Breast epithelium (tissue), 4 donors: ENCODE data around the gene GPR141. TPM values are rescaled to one million over a fixed set of nuclear protein-coding genes. Genes with fewer than 3 reads are reported as not detected.

ENCODE experiments used
- DNase-seq, 2 donors: peaks; one replicate each; pipeline ENCODE4 v3.0.0-alpha.2; 2019; ENCODE audit warnings: low spot score in 2 of 2
- H3K27ac ChIP-seq, 2 donors: fragments of 200-600 bp; sonication (generic) in 1 of 2; one replicate each; pipeline ENCODE4 v1.5.1; 2016 to 2019; ENCODE audit warnings: mild to moderate bottlenecking in 1 of 2
- H3K27me3 ChIP-seq, 2 donors: fragments of 200-600 bp; sonication (generic) in 1 of 2; one replicate each; pipeline versions ENCODE4 v1.5.1 to v1.6.0; 2017 to 2019; ENCODE audit warnings: control low read depth in 1 of 2, mild to moderate bottlenecking in 1 of 2
- H3K36me3 ChIP-seq: fragments of 200-600 bp; one replicate; pipeline ENCODE4 v1.5.1; 2019
- H3K4me1 ChIP-seq, 2 donors: fragments of 200-600 bp; sonication (generic); one replicate each; pipeline ENCODE4 v1.5.1; 2016 to 2019; ENCODE audit warnings: control low read depth in 1 of 2
- H3K4me3 ChIP-seq, 3 donors: fragments of 200-600 bp; sonication (generic); 1 replicate in 2 of 3; 2 replicates in 1 of 3; pipeline ENCODE4 v1.5.1; 2016 to 2019; ENCODE audit warnings: mild to moderate bottlenecking in 3 of 3, moderate library complexity in 2 of 3
- H3K9me3 ChIP-seq, 2 donors: fragments of 200-600 bp; sonication (generic) in 1 of 2; one replicate each; pipeline ENCODE4 v1.5.1; 2016 to 2019; ENCODE audit warnings: control low read depth in 1 of 2
- POLR2A ChIP-seq: fragments of 450-650 bp; IDR thresholded peaks from one replicate; pipeline ENCODE4 v1.6.1; 2016; ENCODE audit warnings: antibody characterized with exemption, mild to moderate bottlenecking, moderate library complexity
- POLR2AphosphoS5 ChIP-seq, 3 donors: sonication (generic); formaldehyde crosslinking; IDR thresholded peaks; one replicate each; pipeline ENCODE4 v1.6.1; 2017; ENCODE audit warnings: antibody characterized with exemption in 3 of 3
- intact Hi-C: fragments of 100-400 bp; cut with DNase I; formaldehyde crosslinking; loops from one replicate; pipeline ENCODE4 v1.15.1; 2023; ENCODE audit warnings: low total_unique reads
- total RNA-seq, 3 donors: library from RNA; depleted of rRNA; stranded (reverse); fragments of >200 nt; gene quantifications; one replicate each; pipeline ENCODE4 v1.1.0, GENCODE V29; 2016
- TF ChIP-seq, protein P1 (sequence below), 3 donors: fragments of 450-650 bp; IDR thresholded peaks; one replicate each; pipeline ENCODE4 v1.5.1; 2016 to 2017; ENCODE audit warnings: antibody characterized with exemption in 3 of 3, mild to moderate bottlenecking in 3 of 3, moderate library complexity in 3 of 3

GPR141 gene
- total RNA-seq, 3 donors from 2014 or later = 0.64 to 0.88 TPM; not detected in 1

DNA sequence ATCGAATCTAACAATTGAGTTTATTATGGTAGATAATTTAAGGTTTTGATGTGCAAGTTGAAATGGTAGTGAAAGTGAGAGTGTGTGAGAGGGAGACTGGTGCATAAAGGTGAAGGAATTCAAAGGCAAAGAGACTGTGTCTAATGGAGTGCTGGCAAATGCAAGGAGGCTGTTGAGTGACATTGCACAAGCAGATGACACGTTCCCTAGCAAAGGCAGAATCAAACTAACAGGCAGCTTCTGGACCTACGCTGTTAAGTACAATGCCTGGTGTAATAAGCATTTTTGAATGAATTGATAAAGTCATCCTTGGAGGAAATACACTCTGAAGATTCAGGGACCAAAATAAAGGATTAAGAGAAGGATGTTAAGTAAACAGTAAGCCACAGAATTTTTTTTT is 11.7 kb upstream of the GPR141 start:
- no peak for DNase-seq
- H3K4me3 ChIP-seq = no peak overlapping the region
- intact Hi-C loops = no loop called here
- TF ChIP-seq, protein P1, sequence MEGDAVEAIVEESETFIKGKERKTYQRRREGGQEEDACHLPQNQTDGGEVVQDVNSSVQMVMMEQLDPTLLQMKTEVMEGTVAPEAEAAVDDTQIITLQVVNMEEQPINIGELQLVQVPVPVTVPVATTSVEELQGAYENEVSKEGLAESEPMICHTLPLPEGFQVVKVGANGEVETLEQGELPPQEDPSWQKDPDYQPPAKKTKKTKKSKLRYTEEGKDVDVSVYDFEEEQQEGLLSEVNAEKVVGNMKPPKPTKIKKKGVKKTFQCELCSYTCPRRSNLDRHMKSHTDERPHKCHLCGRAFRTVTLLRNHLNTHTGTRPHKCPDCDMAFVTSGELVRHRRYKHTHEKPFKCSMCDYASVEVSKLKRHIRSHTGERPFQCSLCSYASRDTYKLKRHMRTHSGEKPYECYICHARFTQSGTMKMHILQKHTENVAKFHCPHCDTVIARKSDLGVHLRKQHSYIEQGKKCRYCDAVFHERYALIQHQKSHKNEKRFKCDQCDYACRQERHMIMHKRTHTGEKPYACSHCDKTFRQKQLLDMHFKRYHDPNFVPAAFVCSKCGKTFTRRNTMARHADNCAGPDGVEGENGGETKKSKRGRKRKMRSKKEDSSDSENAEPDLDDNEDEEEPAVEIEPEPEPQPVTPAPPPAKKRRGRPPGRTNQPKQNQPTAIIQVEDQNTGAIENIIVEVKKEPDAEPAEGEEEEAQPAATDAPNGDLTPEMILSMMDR (IDR thresholded peaks at IDR 0.05) = no peak
- no peak for TF ChIP-seq POLR2AphosphoS5 (IDR thresholded peaks at IDR 0.05)
- no peak for TF ChIP-seq POLR2A
- H3K4me1 ChIP-seq = no peaks in the 10 kb centered on the region
- no peaks in the 10 kb centered on the region for H3K9me3 ChIP-seq
- H3K36me3 ChIP-seq = no peaks in the 10 kb centered on the region
- H3K27ac ChIP-seq = no peak overlapping the region
- H3K27me3 ChIP-seq = no peaks in the 10 kb centered on the region

DNA sequence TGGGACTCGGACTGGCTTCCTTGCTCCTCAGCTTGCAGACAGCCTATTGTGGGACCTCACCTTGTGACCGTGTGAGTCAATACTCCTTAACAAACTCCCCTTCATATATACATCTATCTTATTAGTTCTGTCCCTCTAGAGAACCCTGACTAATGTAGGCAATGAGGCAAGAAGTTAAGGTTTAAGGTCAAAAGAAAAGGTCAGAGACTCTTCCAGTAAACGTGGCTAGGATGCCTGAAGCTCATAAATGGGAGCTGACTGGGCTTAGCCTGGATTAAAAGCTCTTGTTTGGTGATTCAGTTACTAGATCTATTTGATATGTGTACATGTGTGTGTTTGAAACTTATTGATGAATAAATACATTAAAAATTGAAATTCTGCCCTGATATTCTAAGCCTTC is 10.6 kb upstream of the GPR141 start:
- DNase-seq = no peak
- H3K9me3 ChIP-seq = no peaks in the 10 kb centered on the region
- intact Hi-C loops = no loop called here
- H3K4me1 ChIP-seq = no peaks in the 10 kb centered on the region
- TF ChIP-seq, protein P1 (IDR thresholded peaks at IDR 0.05) = no peak
- TF ChIP-seq POLR2A (no peak), POLR2AphosphoS5 (IDR thresholded peaks at IDR 0.05) (no peak)
- no peaks in the 10 kb centered on the region for H3K27me3 ChIP-seq
- H3K4me3 ChIP-seq = no peak overlapping the region
- H3K36me3 ChIP-seq = no peaks in the 10 kb centered on the region
- H3K27ac ChIP-seq = no peak overlapping the region

DNA sequence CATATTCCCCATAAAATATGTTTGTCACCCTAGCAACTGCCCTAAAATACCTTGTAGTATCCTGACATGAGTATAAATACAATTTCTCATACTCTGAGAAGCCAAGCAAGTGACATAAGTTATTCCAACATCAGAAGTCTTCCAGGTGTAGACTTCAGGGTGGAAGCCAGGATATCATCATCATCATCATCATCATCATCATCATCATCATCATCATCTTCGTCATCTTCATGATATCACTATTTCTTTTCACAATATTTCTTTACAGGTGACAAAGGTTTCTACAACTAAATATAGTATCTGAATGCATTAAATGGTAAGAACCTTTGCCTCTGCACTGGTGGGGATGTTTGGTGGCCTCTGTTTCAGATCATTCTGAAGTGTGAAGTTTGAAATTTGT is 10.0 kb upstream of the GPR141 start:
- intact Hi-C loops = no loop called here
- no peaks in the 10 kb centered on the region for H3K27me3 ChIP-seq
- H3K9me3 ChIP-seq = no peaks in the 10 kb centered on the region

DNA sequence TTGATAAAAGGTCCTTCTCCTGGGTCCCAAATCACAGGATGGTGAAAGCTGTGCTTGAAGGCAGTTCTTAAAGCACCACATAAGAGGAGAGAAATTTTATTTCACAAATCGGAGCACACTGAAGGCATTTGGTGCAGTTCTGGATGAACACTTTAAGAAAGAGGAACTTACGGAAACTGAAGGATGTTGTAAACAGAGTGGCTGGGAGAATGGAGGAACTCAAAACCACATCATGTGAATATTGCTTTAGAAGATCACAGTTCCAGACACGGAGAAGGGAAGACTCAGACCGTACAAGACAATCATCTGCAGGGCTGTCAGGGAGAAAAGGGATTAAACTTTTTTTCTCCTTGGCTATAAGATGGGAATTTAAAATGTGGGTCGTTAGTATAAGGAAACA is 9.0 kb upstream of the GPR141 start:
- Histone ChIP-seq H3K27ac (no peak overlapping the region), H3K4me1 (no peaks in the 10 kb centered on the region), H3K36me3 (no peaks in the 10 kb centered on the region), H3K27me3 (no peaks in the 10 kb centered on the region), H3K4me3 (no peak overlapping the region), H3K9me3 (no peaks in the 10 kb centered on the region)
- intact Hi-C loops = no loop called here
- TF ChIP-seq POLR2AphosphoS5 (IDR thresholded peaks at IDR 0.05) (no peak), POLR2A (no peak)
- TF ChIP-seq, protein P1 (IDR thresholded peaks at IDR 0.05) = no peak
- no peak for DNase-seq

More for the DNA sequence above, 10.0 kb upstream of the GPR141 start:
- no peak for DNase-seq
- H3K4me3 ChIP-seq = no peak overlapping the region
- no peaks in the 10 kb centered on the region for H3K36me3 ChIP-seq
- H3K4me1 ChIP-seq = no peaks in the 10 kb centered on the region
- H3K27ac ChIP-seq = no peak overlapping the region
- TF ChIP-seq POLR2A (no peak), POLR2AphosphoS5 (IDR thresholded peaks at IDR 0.05) (no peak)
- TF ChIP-seq, protein P1 (IDR thresholded peaks at IDR 0.05) = no peak

DNA sequence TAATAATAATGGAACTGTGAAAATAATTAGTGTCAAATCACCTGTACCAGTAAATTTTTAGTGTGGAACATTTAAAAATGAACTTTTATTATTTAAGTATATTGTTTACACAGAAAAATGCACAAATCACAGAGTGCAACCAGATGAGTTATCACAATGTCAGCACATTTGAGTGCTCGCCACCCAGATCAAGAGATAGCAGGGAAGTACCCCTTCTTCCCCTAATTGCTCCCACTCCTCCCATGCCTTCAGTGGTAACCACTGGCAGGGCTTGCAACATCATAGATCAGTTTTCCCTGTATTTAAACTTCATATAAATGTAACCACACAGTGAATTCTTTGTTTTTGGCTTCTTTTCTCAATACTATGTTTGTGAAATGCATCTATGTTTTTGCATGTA is 7.8 kb upstream of the GPR141 start:
- Histone ChIP-seq H3K4me1 (no peaks in the 10 kb centered on the region), H3K4me3 (no peak overlapping the region), H3K27ac (no peak overlapping the region), H3K27me3 (no peaks in the 10 kb centered on the region), H3K36me3 (no peaks in the 10 kb centered on the region), H3K9me3 (no peaks in the 10 kb centered on the region)
- DNase-seq = no peak
- TF ChIP-seq, protein P1 (IDR thresholded peaks at IDR 0.05) = no peak
- TF ChIP-seq POLR2A = no peak
- no peak for TF ChIP-seq POLR2AphosphoS5 (IDR thresholded peaks at IDR 0.05)
- intact Hi-C loops = no loop called here
